Keratinocyte (primary cell): ENCODE results near the gene HSD17B14. TPM values are rescaled to one million over a fixed set of nuclear protein-coding genes. Genes with fewer than 3 reads are reported as not detected.

Experiments used
- DNase-seq: peaks from one replicate; pipeline ENCODE4 v3.0.0-alpha.2; 2011; ENCODE audit warnings: low read depth, missing footprints, low spot score
- FAIRE-seq: peaks from 2 replicates; lab custom pipeline; 2011; peaks lifted over from hg19 to GRCh38; lab: Jason Lieb, UNC
- H2AFZ ChIP-seq: 2 replicates; pipeline ENCODE4 v1.6.0; 2012; ENCODE audit warnings: low read length, control low read depth, inconsistent platforms; ENCODE audit not compliant: control insufficient read depth
- H3K27ac ChIP-seq: 2 replicates; pipeline ENCODE4 v1.5.1; 2011; ENCODE audit warnings: low read length; ENCODE audit not compliant: control insufficient read depth, insufficient read depth
- H3K27me3 ChIP-seq: 3 replicates; pipeline ENCODE4 v1.6.0; 2011; ENCODE audit warnings: low read length; ENCODE audit not compliant: control insufficient read depth, insufficient read depth; ENCODE audit errors: extremely low read depth
- H3K36me3 ChIP-seq, 2 experiments: 2 replicates in 1 of 2; 3 replicates in 1 of 2; pipeline ENCODE4 v1.5.1; 2011; ENCODE audit warnings: low read length in 2 of 2, mild to moderate bottlenecking in 1 of 2; ENCODE audit not compliant: control insufficient read depth in 2 of 2, insufficient read depth in 2 of 2; ENCODE audit errors: extremely low read depth in 1 of 2
- H3K4me1 ChIP-seq: 3 replicates; pipeline ENCODE4 v1.5.1; 2011; ENCODE audit warnings: low read length; ENCODE audit not compliant: control insufficient read depth, insufficient read depth; ENCODE audit errors: extremely low read depth
- H3K4me2 ChIP-seq: 3 replicates; pipeline ENCODE4 v1.6.0; 2011; ENCODE audit warnings: low read depth, low read length; ENCODE audit not compliant: control insufficient read depth, insufficient read depth; ENCODE audit errors: extremely low read depth
- H3K4me3 ChIP-seq, 3 experiments: fragments of 200-600 bp in 1 of 3; sonication (generic) in 1 of 3; 2 replicates in 2 of 3; 3 replicates in 1 of 3; pipeline ENCODE4 v1.5.1; 2011 to 2016; ENCODE audit warnings: low read length in 3 of 3, mild to moderate bottlenecking in 3 of 3, control low read depth in 2 of 3, inconsistent platforms in 1 of 3, low read depth in 1 of 3, mixed read lengths in 1 of 3, mixed run types in 1 of 3, moderate library complexity in 1 of 3; ENCODE audit not compliant: control insufficient read depth in 2 of 3, insufficient read depth in 2 of 3; ENCODE audit errors: extremely low read depth in 1 of 3
- H3K79me2 ChIP-seq: 2 replicates; pipeline ENCODE4 v1.6.0; 2012; ENCODE audit warnings: low read length; ENCODE audit not compliant: control insufficient read depth, insufficient read depth
- H3K9ac ChIP-seq: 3 replicates; pipeline ENCODE4 v1.6.0; 2011; ENCODE audit warnings: low read length; ENCODE audit not compliant: control insufficient read depth, insufficient read depth; ENCODE audit errors: extremely low read depth
- H3K9me1 ChIP-seq: 3 replicates; pipeline ENCODE4 v1.6.0; 2011; ENCODE audit warnings: low read length; ENCODE audit not compliant: control insufficient read depth, insufficient read depth; ENCODE audit errors: extremely low read depth
- H3K9me3 ChIP-seq: 2 replicates; pipeline ENCODE4 v1.5.1; 2012; ENCODE audit warnings: low read depth, low read length; ENCODE audit not compliant: control insufficient read depth
- H4K20me1 ChIP-seq: 3 replicates; pipeline ENCODE4 v1.6.0; 2011; ENCODE audit warnings: low read length; ENCODE audit not compliant: control insufficient read depth, insufficient read depth; ENCODE audit errors: extremely low read depth
- EZH2 ChIP-seq: IDR thresholded peaks from one replicate; pipeline ENCODE4 v1.6.1; 2012; ENCODE audit warnings: inconsistent platforms, mild to moderate bottlenecking, low read length, moderate library complexity
- dilution Hi-C: fragments of 300-500 bp; cut with MboI; formaldehyde crosslinking; loops from one replicate; pipeline ENCODE4 v1.7.0; 2020; ENCODE audit warnings: low sequenced_read_pairs; ENCODE audit not compliant: extremely low pct_ligation_motif_present
- polyA plus RNA-seq, 5 experiments: library from polyadenylated mRNA; depleted of rRNA in 3 of 5; stranded (reverse) in 3 of 5; stranded (forward) in 1 of 5; unstranded in 1 of 5; fragments of >200 nt; gene quantifications; 1 replicate in 1 of 5; 2 replicates in 3 of 5; 3 replicates in 1 of 5; pipeline versions ENCODE4 v1.2.1 to v1.2.3, GENCODE V29; 2011 to 2012; ENCODE audit warnings: missing spikeins in 2 of 5, low read depth in 1 of 5, low replicate concordance in 1 of 5
- TF ChIP-seq, protein P1 (sequence below), 3 experiments: IDR thresholded peaks in 1 of 3; conservative IDR thresholded peaks in 1 of 3; optimal IDR thresholded peaks in 1 of 3; 2 replicates in 2 of 3; 3 replicates in 1 of 3; pipeline versions ENCODE3 to v1.5.1; 2011; ENCODE audit warnings: low read length in 3 of 3, mild to moderate bottlenecking in 3 of 3, moderate library complexity in 2 of 3, control low read depth in 1 of 3, inconsistent platforms in 1 of 3; ENCODE audit not compliant: insufficient read depth in 2 of 3; ENCODE audit errors: extremely low read depth in 1 of 3

HSD17B14 gene
- polyA plus RNA-seq, 1 donor (not counting 4 experiments of a cell fraction or from before 2014, with no cell fraction given): 0.92 TPM

DNA sequence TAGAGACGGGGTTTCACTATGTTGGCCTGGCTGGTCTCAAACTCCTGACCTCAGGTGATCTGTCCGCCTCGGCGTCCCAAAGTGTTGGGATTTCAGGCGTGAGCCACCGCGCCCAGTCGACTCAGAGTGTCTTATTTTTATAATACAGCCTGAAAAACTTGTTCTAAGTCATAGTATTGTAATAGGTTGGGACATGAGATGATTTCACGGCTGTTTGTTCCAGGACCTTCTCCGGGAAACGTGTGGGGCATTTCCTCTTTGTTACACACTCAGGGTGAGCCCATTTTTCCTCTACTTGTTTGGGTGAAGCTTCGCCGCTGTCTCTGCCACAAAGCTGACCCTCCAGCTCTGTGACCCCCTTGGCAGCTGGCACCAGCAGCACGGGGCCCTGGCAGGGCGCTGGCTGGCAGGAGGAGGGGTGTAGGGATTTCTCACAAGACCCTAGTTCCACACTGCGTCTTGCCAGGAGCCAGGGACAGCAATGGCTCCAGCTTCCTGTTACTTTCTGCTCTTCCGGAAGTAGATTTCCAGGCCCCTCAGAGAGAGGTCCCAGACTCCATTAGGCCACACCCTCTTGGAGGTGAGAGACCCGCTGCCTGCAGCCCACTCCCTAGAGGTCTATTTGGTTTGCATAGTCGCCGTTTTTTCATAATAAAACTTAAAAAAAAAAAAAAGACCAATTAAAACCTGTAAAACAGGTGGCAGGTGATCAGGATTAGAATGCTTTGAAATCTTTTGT lies 65.4 kb downstream of the HSD17B14 start:
- dilution Hi-C loops: no loop called here
- Histone ChIP-seq H2AFZ (peak overlapping the region; percentile 68), H3K36me3 (no peaks in the 10 kb centered on the region), H3K4me1 (peaks cover 4% of the 10 kb centered on the region), H3K4me2 (peak overlapping the region; percentile 35), H4K20me1 (no peaks in the 10 kb centered on the region), H3K27ac (no peak overlapping the region), H3K9me3 (no peaks in the 10 kb centered on the region), H3K4me3 (no peak overlapping the region), H3K79me2 (no peaks in the 10 kb centered on the region), H3K27me3 (no peaks in the 10 kb centered on the region), H3K9me1 (no peaks in the 10 kb centered on the region), H3K9ac (no peak overlapping the region)
- TF ChIP-seq, protein P1, sequence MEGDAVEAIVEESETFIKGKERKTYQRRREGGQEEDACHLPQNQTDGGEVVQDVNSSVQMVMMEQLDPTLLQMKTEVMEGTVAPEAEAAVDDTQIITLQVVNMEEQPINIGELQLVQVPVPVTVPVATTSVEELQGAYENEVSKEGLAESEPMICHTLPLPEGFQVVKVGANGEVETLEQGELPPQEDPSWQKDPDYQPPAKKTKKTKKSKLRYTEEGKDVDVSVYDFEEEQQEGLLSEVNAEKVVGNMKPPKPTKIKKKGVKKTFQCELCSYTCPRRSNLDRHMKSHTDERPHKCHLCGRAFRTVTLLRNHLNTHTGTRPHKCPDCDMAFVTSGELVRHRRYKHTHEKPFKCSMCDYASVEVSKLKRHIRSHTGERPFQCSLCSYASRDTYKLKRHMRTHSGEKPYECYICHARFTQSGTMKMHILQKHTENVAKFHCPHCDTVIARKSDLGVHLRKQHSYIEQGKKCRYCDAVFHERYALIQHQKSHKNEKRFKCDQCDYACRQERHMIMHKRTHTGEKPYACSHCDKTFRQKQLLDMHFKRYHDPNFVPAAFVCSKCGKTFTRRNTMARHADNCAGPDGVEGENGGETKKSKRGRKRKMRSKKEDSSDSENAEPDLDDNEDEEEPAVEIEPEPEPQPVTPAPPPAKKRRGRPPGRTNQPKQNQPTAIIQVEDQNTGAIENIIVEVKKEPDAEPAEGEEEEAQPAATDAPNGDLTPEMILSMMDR (optimal IDR thresholded peaks at IDR 0.05 in 1 of 3, IDR thresholded peaks at IDR 0.05 in 1 of 3, conservative IDR thresholded peaks at IDR 0.05 in 1 of 3; ENCODE audit: extremely low read depth in 1 of 3, insufficient read depth in 2 of 3, low read length in 3 of 3): no peak
- no peak for TF ChIP-seq EZH2
- FAIRE-seq (no peak), DNase-seq (no peak)

DNA sequence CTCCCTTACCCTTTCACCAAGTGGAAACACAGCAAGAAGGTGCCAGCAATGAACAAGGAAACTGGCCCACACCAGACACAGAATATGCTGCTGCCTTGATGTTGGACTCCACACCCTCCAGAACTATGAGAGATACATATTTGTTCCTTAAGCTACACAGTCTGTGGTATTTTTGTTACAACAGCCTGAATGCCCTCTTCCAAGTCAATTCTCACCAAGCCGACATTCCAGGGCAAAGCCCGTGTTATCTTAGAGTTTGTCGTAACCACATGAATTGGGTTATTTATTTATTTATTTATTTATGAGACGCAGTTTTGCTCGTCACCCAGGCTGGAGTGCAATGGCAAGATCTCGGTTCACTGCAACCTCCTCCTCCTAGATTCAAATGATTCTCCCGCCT lies 66.0 kb downstream of the HSD17B14 start:
- Histone ChIP-seq H3K4me2 (no peak overlapping the region), H3K9ac (no peak overlapping the region), H3K9me1 (no peaks in the 10 kb centered on the region), H3K9me3 (no peaks in the 10 kb centered on the region), H3K36me3 (no peaks in the 10 kb centered on the region), H3K4me1 (peaks cover 4% of the 10 kb centered on the region), H2AFZ (no peak overlapping the region), H4K20me1 (no peaks in the 10 kb centered on the region), H3K27ac (no peak overlapping the region), H3K4me3 (no peak overlapping the region), H3K79me2 (no peaks in the 10 kb centered on the region), H3K27me3 (no peaks in the 10 kb centered on the region)
- TF ChIP-seq, protein P1 (optimal IDR thresholded peaks at IDR 0.05 in 1 of 3, IDR thresholded peaks at IDR 0.05 in 1 of 3, conservative IDR thresholded peaks at IDR 0.05 in 1 of 3; ENCODE audit: extremely low read depth in 1 of 3, insufficient read depth in 2 of 3, low read length in 3 of 3): no peak
- dilution Hi-C loops: no loop called here
- DNase-seq: no peak
- no peak for FAIRE-seq
